HG03565 (cell line): ENCODE data around the gene FLT4.

Experiments used
- ATAC-seq: cut with Tn5 transposase; IDR thresholded peaks from one replicate; pipeline ENCODE4 v1.9.1; 2021; ENCODE audit warnings: mild to moderate bottlenecking, moderate library complexity; ENCODE audit not compliant: unreplicated experiment

The FLT4 gene

DNA sequence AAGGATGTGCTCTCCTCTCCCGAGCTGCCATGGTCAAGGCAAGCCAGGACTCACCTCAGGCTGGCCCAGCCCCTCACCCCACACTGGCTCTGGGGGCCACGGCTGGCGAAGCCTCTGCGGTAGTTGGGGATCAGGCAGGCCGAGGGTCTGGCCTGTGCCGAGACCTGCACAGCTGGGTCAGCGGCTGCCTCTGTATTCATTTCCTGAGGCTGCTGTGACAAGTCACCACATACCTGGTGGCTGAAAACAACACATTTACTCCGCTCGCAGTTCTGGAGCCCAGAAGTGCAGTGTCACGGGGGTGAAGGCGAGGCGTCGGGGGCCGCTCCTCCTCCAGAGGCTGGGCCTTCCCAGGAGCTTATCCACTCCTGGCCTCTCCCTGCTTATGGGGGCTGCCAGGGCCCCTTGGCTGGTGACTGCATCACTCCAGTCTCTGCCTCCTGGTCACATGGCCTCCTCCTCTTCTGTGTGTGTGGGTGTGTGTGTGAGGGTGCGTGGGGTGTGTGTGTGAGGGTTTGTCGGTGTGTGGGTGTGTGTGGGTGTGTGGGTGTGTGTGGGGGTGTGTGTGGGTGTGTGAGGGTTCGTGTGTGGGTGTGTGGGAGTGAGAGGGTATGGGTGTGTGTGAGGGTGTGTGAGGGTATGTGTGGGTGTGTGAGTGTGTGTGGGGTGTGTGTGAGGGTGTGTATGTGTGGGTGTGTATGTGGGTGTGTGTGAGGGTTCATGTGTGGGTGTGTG lies 54.9 kb downstream of the FLT4 start:
- ATAC-seq = no peak

DNA sequence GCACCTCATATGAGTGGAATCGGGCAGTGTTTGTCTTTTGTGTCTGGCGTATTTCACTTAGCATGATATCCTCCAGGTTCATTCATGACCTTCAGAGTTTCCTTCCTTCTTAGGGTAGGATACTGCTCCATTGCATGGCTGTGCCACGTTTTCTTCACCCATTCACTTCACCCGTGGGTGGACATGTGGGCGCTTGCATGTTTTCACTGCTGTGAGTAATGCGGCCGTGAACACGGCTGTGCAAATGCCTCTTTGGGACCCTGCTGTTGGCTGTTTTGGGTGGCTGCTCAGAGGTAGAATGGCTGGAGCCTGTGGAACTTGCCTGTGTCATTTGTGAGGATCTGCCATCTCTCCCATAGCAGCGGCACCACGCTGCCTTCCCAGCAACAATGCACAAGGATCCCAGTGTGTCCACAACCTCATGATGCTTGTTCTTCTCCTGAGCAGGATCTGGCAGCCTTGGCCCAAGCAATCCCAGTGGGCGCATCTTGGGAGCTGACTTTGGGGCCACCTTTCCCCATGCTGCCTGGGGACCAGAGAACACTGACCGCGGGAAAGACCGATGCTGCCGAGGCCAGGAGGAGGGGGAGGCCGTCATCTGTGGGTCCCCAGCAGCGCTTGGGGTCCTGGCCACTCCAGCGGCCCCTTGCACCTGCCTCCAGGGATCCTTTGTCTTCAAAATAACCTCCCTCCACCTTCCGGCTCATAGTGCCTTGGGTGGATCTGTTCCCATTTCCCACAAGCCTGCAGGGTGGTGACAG lies 55.8 kb downstream of the FLT4 start:
- no peak for ATAC-seq

DNA sequence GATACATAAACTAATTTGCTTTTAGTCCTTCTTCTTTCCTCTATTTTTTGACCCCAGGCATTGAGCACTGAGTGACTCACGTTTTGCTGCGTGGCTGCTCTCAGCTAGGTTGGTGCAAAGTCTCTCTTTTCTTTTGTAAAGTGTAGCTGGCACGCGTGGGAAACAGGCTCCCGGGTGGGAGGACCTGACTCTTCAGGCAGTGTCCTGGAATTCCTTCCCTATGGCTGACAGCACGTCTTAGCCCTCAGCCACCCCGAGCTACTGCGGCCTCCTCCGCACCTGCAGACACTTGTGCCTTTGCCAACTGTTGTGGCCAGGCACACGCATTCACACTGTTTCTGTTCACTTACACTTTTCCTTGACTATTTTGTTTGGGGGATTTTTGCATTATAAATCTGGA lies 57.2 kb downstream of the FLT4 start:
- ATAC-seq = no peak

DNA sequence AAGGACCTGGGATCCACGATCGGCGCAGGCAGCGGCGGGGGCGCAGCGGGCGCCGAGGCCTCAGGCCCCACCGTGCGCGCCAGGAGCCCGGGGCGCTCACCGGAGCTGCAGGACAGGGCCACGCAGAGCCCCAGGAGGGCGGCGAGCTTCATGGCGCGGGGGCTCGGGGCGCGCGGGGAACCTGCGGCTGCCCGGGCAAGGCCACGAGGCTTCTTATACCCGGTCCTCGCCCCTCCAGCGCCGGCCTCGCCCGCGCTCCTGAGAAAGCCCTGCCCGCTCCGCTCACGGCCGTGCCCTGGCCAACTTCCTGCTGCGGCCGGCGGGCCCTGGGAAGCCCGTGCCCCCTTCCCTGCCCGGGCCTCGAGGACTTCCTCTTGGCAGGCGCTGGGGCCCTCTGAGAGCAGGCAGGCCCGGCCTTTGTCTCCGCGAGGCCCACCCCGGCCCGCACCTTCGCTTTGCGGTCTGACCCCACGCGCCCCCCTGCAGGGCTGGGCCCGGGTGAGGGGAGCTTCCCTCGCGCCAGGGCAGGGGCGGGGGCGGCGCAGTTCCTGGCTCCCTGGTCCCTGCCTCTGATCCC lies 58.0 kb downstream of the FLT4 start, which contains the start of gene SCGB3A1:
TSS of gene SCGB3A1 (minus strand) at position 189 of the 577 bp plus-strand sequence. CDS start at position 152, 37 bp downstream.
- ATAC-seq = no peak

DNA sequence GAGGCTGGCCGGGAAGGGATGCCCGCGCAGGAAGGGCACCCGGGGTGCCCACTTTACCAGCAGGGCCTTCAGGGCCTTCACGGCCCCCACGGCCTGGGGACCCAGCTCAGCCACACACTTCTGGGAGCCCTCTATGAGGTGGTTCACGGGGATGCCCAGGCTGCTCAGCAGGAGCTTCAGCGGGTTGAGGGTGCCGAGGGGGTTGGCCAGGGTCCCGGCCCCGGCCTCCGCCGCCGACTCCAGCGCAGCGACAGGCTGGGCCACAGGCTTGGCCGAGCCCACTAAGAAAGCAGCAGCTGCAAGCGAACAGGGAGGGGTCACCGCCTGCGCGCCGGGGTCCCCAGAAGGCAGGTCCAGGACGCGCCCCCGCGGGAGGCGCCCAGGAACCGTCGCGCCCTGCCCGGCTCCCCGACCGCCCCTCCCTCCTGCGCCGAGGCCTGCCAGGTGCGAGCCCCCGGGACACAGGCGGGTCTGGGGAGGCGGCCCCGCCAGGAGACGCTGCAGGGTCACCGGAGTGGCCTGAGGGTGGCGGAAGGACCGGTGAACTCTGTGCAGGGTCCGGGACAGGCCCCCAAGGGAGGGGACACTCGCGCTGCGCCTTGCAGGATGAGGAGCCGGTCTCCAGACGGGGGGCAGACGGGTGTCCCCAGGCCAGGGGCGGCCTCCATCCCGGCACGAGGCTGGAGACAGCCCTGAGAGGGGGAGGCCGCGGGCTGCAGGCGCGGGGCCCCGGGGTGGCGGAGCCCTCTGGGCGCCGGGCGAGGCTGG lies 58.7 kb downstream of the FLT4 start:
- ATAC-seq = no peak

DNA sequence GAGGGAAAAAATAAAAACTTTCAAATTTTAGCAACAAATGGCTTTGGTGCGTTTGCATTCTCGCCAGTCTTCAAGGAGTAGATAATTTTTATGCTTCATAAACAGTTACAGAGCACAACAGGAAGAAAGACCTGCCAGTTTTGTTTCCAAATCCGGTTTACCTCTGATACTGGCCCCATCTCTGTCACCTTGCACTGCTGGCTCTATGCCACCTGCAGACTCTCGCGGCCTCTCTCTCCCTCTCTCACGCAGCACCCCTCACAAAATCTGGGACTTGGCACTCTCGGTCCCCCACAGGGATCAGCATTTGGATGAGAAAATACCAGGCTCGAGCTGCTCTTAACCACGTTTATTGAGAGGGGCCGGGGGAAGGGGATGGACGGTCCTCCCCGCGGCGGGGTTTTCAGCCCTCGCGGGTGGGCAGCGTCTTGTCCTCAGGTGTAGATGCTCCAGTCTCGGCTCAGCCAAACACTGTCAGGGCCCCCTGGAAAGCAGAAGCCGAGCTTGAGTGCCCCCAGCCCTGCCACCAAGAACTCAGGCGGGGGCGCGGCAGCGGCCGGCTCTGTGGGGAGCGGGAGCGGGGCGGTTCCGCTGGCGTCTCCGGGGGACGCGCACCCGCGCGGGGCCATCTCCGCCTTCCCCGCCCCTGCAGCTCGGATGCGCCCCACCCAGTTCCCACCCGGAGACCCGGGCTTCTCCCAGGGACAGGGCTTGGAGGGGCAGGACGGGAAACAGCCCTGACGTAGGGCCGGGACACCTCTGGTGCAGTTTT lies 59.4 kb downstream of the FLT4 start:
- no peak for ATAC-seq

DNA sequence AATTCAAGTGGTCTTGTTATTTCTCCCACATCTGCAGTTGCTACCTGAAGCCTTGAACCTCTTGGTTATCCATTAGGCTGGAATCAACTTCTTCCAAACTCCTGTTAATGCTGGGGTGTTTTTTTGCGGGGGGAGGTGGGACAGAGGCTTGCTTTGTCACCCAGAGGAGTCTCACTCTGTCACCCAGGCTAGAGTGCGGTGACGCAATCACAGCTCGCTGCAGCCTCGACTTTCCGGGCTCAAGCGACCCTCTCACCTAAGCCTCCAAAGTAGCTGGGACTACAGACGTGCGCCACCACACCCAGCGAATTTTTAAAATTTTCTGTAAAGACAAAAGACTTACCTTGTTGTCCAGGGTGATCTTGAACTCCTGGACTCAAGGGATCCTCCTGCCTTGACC lies 62.5 kb downstream of the FLT4 start:
- ATAC-seq = no peak

DNA sequence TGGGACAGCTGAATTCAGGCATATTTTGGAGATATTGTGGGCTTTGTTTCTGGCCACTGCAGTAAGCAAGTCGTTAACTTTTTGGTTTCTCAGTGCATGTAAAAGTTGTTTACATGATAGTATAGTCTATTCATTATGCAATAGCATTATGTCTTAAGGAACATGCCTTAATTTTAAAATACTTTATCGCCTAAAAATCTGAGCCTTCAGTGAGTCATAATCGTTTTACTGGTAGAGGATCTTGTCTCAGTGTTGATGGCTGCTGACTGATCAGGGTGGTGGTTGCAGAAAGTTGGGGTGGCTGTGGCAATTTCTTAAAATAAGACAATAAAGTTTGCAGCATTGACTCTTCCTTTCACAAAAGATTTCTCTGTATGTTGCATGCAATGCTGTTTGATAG lies 63.2 kb downstream of the FLT4 start:
- no peak for ATAC-seq

DNA sequence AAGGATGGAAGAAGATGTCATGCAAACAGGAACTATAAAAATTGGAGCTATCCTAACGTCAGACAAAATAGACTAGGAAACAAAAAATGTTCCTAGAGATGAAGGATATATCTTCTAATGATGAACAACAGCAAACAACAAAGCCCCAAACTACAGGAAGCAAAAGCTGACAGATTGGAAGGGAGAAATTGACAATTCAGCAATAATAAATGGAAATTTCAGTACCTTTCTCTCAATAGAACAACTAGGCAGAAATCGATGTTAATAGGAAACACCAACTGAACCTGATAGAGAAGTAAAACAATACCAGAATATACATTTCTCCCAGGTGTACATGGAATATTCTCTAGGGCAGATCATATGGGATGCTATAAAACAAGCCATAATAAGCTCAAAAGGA lies 65.7 kb downstream of the FLT4 start:
- ATAC-seq = no peak

DNA sequence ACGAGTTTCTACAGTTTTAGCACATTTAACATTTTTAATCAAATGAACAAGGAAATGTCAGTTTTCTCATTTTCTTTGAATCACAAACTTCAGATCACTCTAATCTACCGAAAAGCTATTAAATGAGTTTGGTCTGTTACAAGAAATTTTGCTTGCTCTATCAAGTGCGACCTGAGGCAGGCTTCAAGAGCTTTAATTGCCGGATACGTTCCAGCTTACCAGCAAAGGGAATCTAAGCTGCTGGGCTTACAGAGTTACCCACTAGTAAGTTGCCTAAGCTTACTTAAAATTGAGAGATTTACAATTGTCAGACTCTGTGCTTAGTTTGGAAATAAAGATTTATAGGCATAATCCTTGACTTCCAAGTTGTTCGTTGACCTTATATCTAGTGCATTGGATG lies 68.7 kb downstream of the FLT4 start:
- ATAC-seq = no peak

DNA sequence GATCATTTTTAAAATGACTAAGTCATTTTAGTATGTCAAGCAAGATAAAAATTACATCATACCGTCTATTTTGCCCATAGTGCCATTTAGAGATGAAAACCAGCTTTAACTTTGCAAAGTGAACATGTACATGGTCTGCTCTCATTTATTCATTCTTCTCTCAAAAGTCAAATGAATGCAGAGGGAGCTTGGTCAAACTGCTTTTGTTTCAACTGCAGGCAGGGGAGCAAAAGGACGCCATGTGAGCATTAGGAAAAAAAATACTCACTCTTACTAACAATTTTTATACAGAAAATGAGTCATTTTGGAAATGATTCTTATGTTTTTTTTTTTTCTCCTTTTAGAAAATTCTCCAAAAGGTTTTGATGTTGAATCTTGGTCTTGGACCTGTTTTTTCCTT lies 73.8 kb downstream of the FLT4 start:
- ATAC-seq = no peak

DNA sequence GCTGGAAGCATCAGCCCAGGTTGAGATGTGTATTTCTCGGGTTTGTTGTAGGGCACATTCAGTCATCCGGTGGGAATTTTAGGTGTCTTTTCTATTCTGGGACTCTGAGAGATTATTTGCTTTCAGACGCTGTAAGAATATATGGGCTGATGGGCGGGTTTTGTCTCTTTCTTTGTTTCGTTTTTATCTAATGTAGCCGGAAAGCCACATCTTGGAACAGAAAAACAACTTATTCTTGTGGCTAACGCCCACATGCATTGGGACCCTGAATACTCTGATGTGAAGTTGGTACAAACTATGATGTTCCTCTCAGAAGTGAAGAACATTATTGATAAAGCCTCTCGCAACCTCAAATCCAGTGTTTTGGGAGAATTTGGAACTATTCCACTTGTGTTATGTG lies 80.5 kb downstream of the FLT4 start:
- ATAC-seq = no peak

DNA sequence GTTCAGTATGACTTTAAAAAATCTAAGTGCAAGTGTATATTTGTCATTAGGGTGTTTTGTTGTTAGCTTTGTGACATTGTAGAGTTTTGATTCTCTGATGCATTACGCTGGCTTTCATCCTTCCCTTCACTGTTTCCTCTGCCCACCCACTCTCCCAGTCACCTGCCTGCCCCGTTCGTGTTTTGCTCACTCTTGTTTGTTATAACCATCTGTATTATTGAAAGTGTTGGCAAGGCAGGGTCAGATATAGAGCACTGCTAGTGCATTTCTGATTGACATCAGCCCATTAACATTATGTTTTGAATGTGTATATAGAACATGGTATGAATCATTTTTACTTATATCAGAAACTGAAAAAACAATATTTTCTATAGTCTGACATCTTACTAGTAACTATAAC lies 85.4 kb downstream of the FLT4 start:
- ATAC-seq = no peak

DNA sequence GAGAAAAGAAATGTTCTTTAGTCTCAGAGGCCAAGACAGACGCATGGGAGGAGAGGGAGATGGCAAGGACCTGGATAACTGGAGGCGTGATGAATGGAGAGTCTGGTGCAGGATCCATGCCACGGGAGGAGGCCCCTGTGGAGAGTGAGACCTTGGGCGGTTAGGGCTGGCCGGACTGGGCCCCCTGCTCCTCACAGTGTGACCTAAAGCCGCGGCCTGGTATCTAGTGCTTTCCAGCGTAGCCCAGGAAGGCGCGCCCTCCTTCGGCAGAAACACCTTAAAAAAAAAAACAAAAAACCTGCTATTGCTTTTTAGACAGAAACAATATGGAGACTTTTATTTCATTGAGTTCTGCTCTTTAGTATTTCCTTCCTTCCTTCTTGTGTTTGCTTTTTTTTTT lies 91.2 kb downstream of the FLT4 start:
- no peak for ATAC-seq

DNA sequence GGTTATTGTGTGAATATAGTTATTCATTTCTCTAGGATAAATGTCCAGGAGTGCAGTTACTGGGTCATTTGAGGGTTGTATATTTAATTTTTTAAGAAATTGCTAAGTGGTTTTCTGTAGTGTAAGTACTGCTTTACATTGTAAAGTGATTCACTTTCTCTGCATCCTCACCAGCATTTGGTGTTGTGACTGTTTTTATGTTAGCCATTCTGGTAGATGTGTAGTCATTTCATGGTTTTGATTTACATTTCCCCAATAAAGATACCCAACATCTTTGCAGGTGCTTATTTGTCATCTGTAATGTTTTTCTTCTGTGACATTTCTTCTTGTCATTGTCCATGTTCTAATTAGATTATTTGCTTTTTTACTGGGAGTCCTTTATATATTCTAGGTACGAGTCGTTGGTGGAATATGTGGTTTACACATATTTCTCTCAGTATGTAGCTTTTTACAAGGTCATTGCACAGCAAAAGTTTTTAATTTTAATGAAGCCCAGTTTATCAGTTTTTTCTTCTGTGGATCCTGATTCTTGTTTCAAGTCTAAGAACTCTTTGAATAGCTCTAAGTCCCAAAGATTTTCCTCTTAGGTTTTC lies 92.1 kb downstream of the FLT4 start:
- ATAC-seq = no peak

DNA sequence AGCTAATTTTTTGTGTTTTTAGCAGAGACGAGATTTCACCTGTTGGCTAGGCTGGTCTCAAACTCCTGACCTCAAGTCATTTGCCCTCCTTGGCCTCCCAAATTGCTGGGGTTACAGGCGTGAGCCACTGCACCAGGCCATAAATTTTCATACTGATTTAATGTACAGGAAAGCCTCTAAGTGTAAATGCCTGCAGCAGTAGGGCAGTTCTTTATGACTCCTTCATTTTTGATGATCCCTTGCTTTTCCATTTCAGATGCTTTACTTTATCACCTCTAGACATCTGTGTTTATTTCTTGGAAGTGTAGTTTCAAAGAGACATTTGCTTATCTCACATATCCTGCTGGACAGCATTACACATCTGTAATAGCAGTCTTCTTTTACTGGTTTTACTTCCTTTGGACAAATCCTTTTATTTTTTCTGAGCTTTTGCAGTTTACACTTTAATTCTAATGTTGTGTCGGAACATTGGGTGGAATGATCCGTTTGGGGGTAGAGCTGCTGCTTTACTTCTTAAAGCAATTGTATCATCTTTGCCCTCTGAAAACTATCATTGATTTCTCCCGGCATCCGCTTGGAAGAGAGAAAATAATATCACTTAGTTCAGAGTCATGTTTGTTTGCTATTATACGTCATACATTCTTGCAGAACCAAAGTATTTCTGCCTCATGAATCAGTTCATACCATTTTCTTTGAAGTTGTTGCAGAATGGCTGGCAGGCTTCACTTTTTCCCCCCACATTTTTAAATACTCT lies 94.1 kb downstream of the FLT4 start:
- no peak for ATAC-seq

DNA sequence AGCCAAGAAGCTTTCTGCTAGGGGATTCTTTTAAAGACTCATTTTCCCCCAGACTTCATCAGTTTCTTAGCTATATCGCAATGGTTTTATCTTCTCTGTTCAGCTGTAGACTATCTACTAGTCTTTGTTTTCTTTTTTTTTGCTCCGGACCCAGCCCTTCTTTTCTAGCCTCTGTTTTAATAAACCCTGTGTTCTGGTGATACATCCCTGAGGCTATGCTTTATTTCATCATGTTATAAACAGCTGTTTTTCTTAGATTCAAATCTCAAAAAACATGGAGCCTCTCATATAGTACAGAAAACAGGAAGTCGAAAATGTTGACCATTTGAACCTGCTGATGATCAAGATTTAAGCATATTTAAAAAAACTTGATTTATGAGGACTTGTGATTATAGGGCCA lies 95.9 kb downstream of the FLT4 start:
- no peak for ATAC-seq
